GM18873 (cell line): ENCODE data around the gene PTK6.

ENCODE experiments used
- ATAC-seq: cut with Tn5 transposase; IDR thresholded peaks from one replicate; pipeline ENCODE4 v1.9.1; 2021; ENCODE audit warnings: mild to moderate bottlenecking, moderate library complexity, moderate number of reproducible peaks; ENCODE audit not compliant: unreplicated experiment, low FRiP score

PTK6 gene

GRCh38 chr20:63570281-63571086 is 33.3 kb upstream of the PTK6 start:
- no peak for ATAC-seq

- no peak for ATAC-seq
Observed at GRCh38 chr20:63568986-63569949, 32.1 kb upstream of the PTK6 start.

- peak; percentile 15 for ATAC-seq
Observed at GRCh38 chr20:63568170-63568981, 31.2 kb upstream of the PTK6 start.

- ATAC-seq, result peak; percentile 63
Observed at GRCh38 chr20:63567386-63568169, 30.4 kb upstream of the PTK6 start.

- no peak for ATAC-seq
Observed at GRCh38 chr20:63567136-63567385, 29.9 kb upstream of the PTK6 start.

- no peak for ATAC-seq
Observed at GRCh38 chr20:63566395-63567135, 29.4 kb upstream of the PTK6 start.

GRCh38 chr20:63565699-63566335 is 28.6 kb upstream of the PTK6 start:
- ATAC-seq, result no peak

GRCh38 chr20:63565021-63565698 is 28.0 kb upstream of the PTK6 start:
- no peak for ATAC-seq

GRCh38 chr20:63564036-63564810 is 27.0 kb upstream of the PTK6 start:
- ATAC-seq, result no peak

- ATAC-seq, result no peak
Observed at GRCh38 chr20:63563225-63563935, 26.2 kb upstream of the PTK6 start.

GRCh38 chr20:63562461-63563224 is 25.5 kb upstream of the PTK6 start:
- ATAC-seq, result no peak

- no peak for ATAC-seq
Observed at GRCh38 chr20:63561624-63562396, 24.6 kb upstream of the PTK6 start.

- no peak for ATAC-seq
Observed at GRCh38 chr20:63560856-63561609, 23.9 kb upstream of the PTK6 start.

- no peak for ATAC-seq
Observed at GRCh38 chr20:63560333-63560805, 23.2 kb upstream of the PTK6 start.
